PFSK-1 (cell line): ENCODE measurements around the gene MKLN1.

Experiments
- FOXP2 ChIP-seq: optimal IDR thresholded peaks from 2 replicates; pipeline ENCODE3; 2011; ENCODE audit warnings: borderline replicate concordance, control low read depth, inconsistent platforms; ENCODE audit not compliant: insufficient read depth; ENCODE audit errors: extremely low read length, extremely low read depth
- POLR2AphosphoS5 ChIP-seq: IDR thresholded peaks from 2 replicates; pipeline ENCODE4 v1.6.1; 2012; ENCODE audit warnings: low read depth, mild to moderate bottlenecking, control low read depth, low read length, moderate library complexity
- SIN3A ChIP-seq: IDR thresholded peaks from 2 replicates; pipeline ENCODE4 v1.6.1; 2012; ENCODE audit warnings: mild to moderate bottlenecking, low read length, moderate library complexity, borderline replicate concordance; ENCODE audit not compliant: insufficient read depth
- TAF1 ChIP-seq: IDR thresholded peaks from 2 replicates; pipeline ENCODE4 v1.6.1; 2012; ENCODE audit warnings: low read length, control low read depth, borderline replicate concordance; ENCODE audit not compliant: insufficient read depth
- TF ChIP-seq, protein P1 (sequence below), 2 experiments: IDR thresholded peaks; 2 replicates each; pipeline versions ENCODE4 v1.6.1 to v1.8.0; 2011 to 2012; ENCODE audit warnings: low read depth in 2 of 2, low read length in 2 of 2, control low read depth in 1 of 2, inconsistent platforms in 1 of 2, mild to moderate bottlenecking in 1 of 2, moderate library complexity in 1 of 2; ENCODE audit not compliant: insufficient read depth in 1 of 2

MKLN1 gene

DNA sequence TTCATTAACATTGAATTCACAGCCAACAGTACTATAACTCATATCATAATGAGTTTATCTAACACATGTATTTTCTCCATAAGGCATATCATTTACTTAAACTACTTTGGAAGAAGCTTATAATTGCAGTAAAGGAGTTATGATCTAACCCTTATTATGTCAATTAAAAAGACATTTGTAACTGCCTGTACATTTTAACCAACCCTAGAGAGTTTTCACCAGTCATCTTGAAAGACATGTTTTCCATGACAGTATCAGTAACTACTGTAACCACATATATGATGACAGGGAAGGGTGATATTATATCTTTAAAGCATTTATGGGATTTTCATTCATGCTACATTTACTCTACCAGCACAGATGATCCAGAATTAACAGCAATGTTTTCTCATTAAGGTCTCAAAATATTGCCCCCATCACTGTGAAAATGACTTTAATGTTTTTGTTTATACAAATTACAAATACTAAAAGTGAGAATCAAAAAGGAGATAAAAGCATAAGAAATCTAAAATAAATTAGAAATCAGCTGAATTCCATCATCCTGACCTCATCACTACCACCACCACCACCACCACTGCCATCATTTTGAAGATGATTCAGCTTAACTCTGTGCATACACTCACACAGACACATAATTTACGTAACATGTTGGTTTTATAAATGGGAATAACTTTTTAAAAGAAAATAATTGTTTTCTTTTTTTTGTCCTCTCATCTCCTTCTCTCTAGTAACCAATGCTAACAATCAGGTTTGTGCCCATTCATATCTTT is 53.6 kb downstream of the MKLN1 start:
- TF ChIP-seq, protein P1, sequence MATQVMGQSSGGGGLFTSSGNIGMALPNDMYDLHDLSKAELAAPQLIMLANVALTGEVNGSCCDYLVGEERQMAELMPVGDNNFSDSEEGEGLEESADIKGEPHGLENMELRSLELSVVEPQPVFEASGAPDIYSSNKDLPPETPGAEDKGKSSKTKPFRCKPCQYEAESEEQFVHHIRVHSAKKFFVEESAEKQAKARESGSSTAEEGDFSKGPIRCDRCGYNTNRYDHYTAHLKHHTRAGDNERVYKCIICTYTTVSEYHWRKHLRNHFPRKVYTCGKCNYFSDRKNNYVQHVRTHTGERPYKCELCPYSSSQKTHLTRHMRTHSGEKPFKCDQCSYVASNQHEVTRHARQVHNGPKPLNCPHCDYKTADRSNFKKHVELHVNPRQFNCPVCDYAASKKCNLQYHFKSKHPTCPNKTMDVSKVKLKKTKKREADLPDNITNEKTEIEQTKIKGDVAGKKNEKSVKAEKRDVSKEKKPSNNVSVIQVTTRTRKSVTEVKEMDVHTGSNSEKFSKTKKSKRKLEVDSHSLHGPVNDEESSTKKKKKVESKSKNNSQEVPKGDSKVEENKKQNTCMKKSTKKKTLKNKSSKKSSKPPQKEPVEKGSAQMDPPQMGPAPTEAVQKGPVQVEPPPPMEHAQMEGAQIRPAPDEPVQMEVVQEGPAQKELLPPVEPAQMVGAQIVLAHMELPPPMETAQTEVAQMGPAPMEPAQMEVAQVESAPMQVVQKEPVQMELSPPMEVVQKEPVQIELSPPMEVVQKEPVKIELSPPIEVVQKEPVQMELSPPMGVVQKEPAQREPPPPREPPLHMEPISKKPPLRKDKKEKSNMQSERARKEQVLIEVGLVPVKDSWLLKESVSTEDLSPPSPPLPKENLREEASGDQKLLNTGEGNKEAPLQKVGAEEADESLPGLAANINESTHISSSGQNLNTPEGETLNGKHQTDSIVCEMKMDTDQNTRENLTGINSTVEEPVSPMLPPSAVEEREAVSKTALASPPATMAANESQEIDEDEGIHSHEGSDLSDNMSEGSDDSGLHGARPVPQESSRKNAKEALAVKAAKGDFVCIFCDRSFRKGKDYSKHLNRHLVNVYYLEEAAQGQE (IDR thresholded peaks at IDR 0.05; ENCODE audit: insufficient read depth in 1 of 2, low read depth in 2 of 2, low read length in 2 of 2), result no peak
- no peak for TF ChIP-seq FOXP2
- no peak for TF ChIP-seq POLR2AphosphoS5

DNA sequence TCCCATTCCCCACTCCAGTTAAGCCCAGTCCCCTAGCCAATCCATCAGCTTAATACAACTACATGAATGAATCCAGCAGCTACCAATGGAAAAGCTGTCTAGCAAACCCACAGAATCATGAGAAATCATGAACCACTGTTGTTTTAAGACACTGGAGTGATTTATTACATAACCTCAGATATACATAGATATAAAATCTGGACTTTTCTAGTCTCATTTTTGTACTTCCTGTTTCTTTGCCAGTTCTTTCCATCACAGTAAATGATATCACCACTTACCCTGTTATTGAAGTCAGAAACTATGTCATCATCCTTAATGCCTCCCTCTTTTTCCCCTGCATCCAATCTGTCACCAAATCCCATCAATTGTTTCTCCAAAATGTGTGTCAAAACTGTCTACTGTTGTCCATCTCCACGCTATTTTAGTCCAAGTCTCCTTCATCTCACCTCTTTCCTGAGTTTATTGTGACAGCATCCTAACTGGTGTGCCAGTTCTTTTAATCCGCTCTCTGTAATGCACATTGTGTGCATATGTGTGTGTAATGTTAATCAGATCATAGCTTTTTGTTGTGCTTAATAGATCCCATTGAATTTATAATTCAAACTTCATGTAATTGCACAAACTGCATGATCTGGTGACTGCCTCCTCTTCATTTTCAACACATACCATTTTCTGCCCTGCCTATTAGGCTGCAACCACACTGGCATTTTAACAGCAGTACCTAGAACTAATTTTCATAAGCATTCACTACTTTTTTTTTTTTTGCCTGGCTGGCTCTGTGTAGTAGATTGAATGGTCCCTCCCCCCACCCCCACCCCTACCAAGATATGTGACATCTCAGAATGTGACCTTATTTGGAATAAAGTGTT is 56.0 kb downstream of the MKLN1 start:
- TF ChIP-seq TAF1 (no peak), FOXP2 (no peak), SIN3A (no peak), POLR2AphosphoS5 (no peak)
- TF ChIP-seq, protein P1 (IDR thresholded peaks at IDR 0.05; ENCODE audit: insufficient read depth in 1 of 2, low read depth in 2 of 2, low read length in 2 of 2), result no peak

DNA sequence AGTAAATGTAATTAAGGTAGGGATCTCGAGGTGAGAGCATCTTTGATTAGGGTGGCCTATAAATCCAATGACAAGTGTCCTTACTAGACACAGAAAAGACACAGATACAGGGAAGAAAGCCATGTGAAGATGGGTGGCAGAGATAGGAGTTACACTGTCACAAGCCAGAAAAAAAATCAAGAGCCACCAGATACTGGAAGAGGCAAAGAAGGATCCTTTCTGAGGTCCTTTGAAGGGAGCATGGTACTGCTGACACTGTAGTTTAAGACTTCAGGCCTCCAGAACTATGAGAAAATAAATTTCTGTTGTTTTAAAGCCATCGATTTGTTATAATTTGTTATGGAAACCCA is 56.6 kb downstream of the MKLN1 start:
- TF ChIP-seq, protein P1 (IDR thresholded peaks at IDR 0.05; ENCODE audit: insufficient read depth in 1 of 2, low read depth in 2 of 2, low read length in 2 of 2), result no peak
- TF ChIP-seq TAF1, result no peak
- TF ChIP-seq SIN3A, result no peak
- TF ChIP-seq FOXP2, result no peak
- TF ChIP-seq POLR2AphosphoS5, result no peak

DNA sequence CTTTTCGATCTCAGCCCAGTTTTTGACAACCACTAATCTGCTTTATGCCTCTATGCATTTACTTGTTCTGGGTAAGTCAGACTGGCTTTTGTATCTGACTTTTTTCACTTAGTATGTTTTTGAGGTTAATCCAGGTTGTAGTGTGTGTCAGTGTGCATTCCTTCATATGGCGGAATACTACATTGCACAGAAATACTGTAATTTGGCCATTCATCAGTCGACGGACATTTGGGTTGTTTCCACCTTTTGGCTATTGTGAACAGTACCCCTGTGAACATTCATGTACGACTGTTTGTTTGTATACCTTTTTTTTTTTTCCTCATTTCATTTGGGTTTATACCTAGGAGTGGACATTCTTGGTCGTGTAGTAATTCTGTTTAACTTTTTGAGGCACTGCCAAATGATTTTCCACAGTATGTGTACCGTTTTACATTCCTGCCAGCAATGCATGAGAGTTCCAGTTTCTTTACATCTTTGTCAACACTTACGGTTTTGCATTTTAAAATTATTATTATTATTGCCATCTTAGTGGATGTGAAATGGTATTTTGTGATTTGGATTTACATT is 57.4 kb downstream of the MKLN1 start:
- no peak for TF ChIP-seq TAF1
- no peak for TF ChIP-seq SIN3A
- no peak for TF ChIP-seq FOXP2
- TF ChIP-seq, protein P1 (IDR thresholded peaks at IDR 0.05; ENCODE audit: insufficient read depth in 1 of 2, low read depth in 2 of 2, low read length in 2 of 2), result no peak
- no peak for TF ChIP-seq POLR2AphosphoS5
